NCI-H2196 (cell line): ENCODE measurements around the gene ASXL1.
"Not testable (repeated sequence)": the region's sequence is repeated elsewhere in the genome, so short reads cannot be mapped to it uniquely, and the experiment has no call there.

Experiments used
- DNase-seq: peaks from one replicate; lab custom pipeline; 2025; ENCODE audit not compliant: unreplicated experiment; lab: John Stamatoyannopoulos, UW

The ASXL1 gene

DNA sequence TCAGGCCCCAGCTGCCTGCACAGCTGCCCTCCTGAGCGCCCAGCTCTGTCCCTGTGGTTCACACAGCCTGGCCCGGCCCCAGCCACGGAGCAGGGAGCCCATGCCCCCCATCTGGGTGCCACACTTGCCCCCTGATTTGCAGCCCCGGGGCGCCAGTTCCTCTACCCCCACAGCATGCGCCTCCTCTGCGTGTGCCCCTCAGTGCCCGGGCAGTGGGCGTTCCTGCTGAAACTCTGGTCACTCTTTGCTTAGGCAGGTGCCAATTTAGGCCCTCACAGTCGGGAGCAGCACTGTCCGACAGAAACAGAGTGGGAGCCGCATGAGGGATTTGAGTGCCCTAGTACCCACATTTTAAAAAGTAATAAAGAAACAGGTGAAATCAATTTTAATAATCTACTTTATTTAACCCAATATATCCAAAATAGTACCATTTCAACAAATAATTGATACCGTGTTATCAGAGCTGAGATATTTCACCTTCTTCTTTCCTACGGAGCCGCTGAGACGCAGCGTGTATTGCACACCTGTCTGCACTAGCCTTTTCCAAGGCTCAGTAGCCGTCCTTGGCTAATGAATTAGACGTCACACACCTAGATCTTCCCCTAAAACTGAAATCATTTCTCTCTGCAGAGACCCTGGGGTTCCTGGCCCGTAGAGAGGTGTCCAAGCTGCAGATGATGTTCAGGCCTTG lies 106.4 kb downstream of the ASXL1 start:
- DNase-seq = no peak

DNA sequence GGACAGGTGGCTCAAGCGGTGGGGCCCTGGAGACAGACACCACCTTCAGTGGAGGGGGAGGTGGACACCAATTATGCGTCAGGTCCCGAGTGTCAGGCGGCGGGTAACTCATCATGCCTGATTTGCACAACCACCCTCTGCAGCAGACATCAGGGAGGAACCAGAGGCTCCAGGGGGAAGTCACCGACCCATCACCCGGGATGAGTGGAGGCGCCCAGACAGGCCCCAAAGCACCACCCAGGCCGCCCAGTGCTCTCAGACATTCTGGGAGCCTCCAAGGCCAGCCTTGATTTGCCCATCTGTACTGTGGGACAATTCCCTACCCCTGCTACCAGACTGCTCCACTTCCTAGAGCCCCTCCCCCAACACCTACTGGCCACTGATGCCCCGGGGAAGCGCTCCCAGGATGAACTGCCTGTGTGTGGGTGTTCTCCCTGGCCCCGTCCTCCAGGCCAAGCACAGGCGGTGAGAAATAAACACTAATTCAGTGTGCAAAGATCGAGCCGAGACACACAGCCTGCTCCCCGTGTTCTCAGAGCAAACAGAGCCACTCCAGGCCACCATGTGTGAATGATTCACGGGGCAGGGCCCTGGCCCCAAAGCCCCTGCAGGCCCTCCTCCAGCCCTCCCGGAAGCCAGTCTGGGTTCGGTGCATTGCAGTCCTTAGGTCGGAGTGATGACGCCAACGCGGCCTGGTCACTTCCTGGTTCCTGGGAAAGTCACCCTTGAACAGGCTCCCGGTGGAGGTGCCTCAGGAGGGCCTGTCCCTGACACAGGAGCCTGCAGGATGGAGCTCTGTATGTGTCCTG lies 107.2 kb downstream of the ASXL1 start:
- DNase-seq = no peak

- not testable (repeated sequence) for DNase-seq
Measured at GRCh38 chr20:32465901-32466675, 108.0 kb downstream of the ASXL1 start.

GRCh38 chr20:32466739-32467505 lies 108.8 kb downstream of the ASXL1 start:
- no peak for DNase-seq

DNA sequence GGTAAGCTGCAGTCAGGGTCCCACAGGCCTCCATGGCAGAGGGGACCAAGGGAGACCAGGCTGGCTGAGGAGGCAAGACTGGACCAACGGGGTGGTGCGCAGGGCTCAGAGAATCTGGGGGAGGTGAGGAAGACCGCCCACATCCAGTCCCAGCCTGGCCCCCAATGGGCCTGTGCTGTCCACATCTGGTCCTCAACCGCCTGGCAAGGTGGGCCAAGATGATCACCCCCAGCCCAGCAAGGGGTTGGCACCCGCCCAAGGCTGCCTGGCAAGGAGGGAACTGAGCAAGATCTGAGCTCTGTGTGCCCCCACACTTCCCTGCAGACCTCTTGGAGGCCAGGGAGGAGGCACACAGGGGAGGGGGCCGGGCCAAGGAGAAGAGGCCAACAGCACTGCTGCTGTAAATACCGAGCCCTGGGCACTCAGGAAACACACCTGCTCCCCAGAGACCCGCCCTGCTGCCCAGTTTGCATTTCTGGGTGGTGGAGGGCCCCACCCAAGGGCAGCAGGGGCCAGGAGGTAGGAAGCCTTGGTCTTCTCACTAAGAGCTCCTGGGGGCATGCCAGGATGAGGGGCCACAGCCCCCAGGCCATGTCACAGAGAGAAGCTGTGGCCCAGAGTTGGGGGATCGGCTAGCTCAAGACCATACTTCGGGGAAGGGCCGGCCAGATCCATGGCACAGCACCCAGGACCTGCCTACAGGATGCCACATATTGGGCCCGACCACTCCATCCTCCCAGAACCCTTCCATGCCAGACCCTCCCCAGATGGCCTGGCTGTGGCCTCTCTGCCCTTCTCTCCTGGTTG lies 109.6 kb downstream of the ASXL1 start:
- no peak for DNase-seq

DNA sequence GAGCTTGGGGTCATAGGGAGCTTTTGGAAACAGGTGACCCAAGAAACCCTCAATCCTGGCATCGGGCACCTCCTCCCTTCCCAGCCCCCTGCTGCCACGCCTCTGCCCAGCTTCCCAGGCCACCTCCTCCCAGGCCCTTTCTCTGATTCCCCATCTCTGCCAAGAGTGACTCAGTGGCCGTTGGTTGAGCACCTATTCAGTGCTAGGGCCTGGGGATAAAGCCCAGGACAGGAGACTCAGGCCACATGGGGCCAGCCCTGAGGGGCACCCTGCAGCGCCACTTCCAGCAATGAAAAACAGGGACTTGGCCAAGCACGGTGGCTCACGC lies 110.1 kb downstream of the ASXL1 start:
- no peak for DNase-seq

- DNase-seq = no peak
Measured at GRCh38 chr20:32468860-32469259, 110.7 kb downstream of the ASXL1 start.

- peak; percentile 20 for DNase-seq
Measured at GRCh38 chr20:32470025-32470861, 112.1 kb downstream of the ASXL1 start.

DNA sequence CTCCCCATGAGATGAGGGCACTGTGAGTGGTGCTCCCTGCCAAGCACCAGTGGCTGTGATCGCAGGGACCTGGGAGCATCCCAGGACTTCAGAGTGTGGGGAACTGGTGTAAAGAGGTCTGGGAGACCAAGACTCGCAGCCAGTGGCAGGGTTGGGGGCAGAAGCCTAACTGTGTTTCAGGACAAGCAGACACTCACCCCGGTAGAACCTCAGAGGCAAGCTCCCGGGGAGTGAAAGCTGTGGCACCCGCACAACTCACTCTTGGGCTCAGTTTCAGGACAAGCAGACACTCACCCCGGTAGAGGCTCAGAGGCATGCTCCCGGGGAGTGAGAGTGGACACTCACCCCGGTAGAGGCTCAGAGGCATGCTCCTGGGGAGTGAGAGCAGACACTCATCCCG lies 112.8 kb downstream of the ASXL1 start:
- DNase-seq = no peak

- DNase-seq = no peak
Measured at GRCh38 chr20:32472581-32473207, 114.6 kb downstream of the ASXL1 start.

DNA sequence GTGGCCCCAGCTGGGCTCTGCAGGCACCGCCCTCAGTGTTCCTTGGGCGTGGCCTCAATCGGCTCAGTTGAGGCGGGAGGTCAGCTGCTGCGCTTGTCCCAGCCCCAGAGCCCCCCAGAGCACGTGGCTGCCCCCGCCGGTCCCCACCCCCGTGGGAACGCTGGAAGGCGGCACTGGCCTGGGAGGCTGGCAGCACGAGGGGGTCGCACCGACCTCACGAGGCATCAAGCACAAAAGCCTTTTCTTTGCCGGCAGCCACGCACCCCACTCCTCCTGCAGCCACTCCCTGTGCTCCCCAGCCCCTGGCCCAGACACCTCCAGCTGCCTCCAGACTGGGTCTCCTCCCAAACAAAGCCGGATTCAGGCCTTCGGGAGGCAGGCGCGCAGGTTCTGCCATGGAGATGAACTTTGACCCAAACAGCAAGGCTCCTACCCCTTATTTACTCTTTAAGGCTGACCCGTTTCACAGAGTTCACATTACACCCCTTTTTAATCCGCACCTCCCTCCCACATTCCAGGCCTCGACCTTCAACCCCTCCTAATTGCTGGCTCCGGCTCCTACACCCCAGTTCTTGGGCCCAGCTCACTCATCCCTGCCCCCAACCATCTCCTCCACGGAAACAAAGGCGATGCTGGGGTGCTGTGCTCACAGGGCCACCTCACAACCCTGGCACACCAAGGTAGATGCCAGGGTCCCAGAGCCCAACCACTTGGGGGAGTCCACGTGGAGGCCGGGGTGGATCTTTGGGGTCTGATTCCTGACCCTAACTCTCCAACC lies 115.3 kb downstream of the ASXL1 start:
- no peak for DNase-seq

GRCh38 chr20:32474009-32474716 lies 116.0 kb downstream of the ASXL1 start:
- no peak for DNase-seq

GRCh38 chr20:32474717-32474966 lies 116.5 kb downstream of the ASXL1 start:
- no peak for DNase-seq

- no peak for DNase-seq
Measured at GRCh38 chr20:32474967-32475811, 117.1 kb downstream of the ASXL1 start.

DNA sequence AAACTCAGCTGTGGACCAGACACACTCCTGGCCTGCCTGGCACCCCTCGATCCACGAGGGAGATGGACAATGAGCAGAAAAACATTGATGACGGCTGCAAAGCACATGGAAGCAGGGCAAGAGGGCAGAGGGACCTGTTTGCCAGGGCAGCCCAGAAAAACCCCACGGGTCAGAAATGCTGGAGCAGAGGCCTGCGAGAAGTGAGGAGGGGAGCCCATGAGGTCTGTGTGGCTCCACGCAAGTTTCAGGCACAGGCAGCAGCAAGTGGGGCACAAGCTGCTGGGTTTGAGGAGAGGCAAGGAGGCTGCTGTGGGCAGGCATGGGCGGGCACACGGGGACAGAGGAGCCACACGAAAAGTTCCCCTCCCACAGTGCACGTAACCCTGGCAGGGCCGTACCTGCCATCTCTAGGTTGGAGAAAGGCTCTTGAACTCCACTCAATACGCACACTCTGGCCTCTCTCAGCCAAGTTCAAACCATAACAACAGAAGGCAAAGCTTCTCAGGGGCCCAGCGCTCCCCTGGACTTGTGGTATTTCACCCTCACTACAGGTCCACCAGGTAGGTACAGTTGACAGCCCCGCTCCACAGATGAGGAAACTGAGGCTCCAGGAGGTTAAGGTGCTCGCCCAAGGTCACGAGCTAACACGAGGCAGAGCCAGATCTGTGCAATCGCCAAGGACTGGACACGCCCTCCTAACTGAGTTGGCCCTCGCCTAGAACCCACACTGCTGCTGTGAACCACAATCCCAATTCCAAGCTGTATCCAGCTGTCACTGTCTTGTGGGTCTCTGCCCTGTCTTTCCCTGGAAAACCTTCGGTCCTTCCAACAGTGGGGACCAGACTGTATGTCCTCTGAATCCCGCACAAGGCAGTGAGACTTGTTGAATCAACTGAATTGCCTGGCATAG lies 118.8 kb downstream of the ASXL1 start:
- no peak for DNase-seq
